HepG2 (cell line): ENCODE data around the gene POGK. TPM values are rescaled to one million over a fixed set of nuclear protein-coding genes. Genes with fewer than 3 reads are reported as not detected.

Experiments
- DBP ChIP-seq: sonication (generic); formaldehyde crosslinking; IDR thresholded peaks from 2 replicates; pipeline ENCODE4 v1.4.0; 2020; ENCODE audit warnings: missing genetic modification reagents; ENCODE audit errors: not compliant biosample characterization
- FOXA1 ChIP-seq, 2 experiments: fragments of 450-650 bp in 1 of 2; sonication (generic) in 1 of 2; formaldehyde crosslinking in 1 of 2; IDR thresholded peaks; 2 replicates each; pipeline versions ENCODE4 v1.4.0 to v1.6.1; 2016 to 2020; ENCODE audit warnings: missing genetic modification reagents in 1 of 2
- FOXO4 ChIP-seq: sonication (generic); formaldehyde crosslinking; conservative IDR thresholded peaks from 2 replicates; pipeline ENCODE4 v1.8.1; 2023; ENCODE audit warnings: missing genetic modification reagents
- GMEB2 ChIP-seq: IDR thresholded peaks from 2 replicates; pipeline ENCODE4 v1.6.1; 2016; ENCODE audit warnings: missing biosample characterization, missing genetic modification reagents, low read depth
- IRF2 ChIP-seq: IDR thresholded peaks from 2 replicates; pipeline ENCODE4 v1.6.1; 2018; ENCODE audit warnings: missing genetic modification reagents, missing compliant biosample characterization
- PAXIP1 ChIP-seq: sonication (generic); formaldehyde crosslinking; conservative IDR thresholded peaks from 2 replicates; pipeline ENCODE4 v1.4.0; 2020; ENCODE audit warnings: mild to moderate bottlenecking, missing genetic modification reagents, moderate library complexity
- RAD51 ChIP-seq: fragments of 450-650 bp; IDR thresholded peaks from 2 replicates; pipeline ENCODE4 v1.6.1; 2016; ENCODE audit warnings: borderline replicate concordance
- RFX5 ChIP-seq: IDR thresholded peaks from 2 replicates; pipeline ENCODE4 v1.6.1; 2011; ENCODE audit warnings: low read depth, low read length, improper control_type of control experiment
- RNF2 ChIP-seq: fragments of 450-650 bp; conservative IDR thresholded peaks from 2 replicates; pipeline ENCODE4 v1.6.1; 2016; ENCODE audit warnings: low read depth
- SATB2 ChIP-seq: sonication (generic); formaldehyde crosslinking; IDR thresholded peaks from 2 replicates; pipeline ENCODE4 v1.5.0; 2020; ENCODE audit warnings: missing genetic modification reagents
- SNAI1 ChIP-seq: sonication (generic); formaldehyde crosslinking; IDR thresholded peaks from 2 replicates; pipeline ENCODE4 v1.5.0; 2020; ENCODE audit warnings: mild to moderate bottlenecking, missing genetic modification reagents, borderline replicate concordance
- SYNCRIP ChIP-seq: fragments of 200-400 bp; formaldehyde crosslinking; IDR thresholded peaks from 2 replicates; pipeline ENCODE4 v1.6.1; 2018; ENCODE audit warnings: mild to moderate bottlenecking, low read depth, low read length; ENCODE audit not compliant: insufficient read depth
- ZFP36L2 ChIP-seq: sonication (generic); formaldehyde crosslinking; IDR thresholded peaks from 2 replicates; pipeline ENCODE4 v1.4.0; 2020; ENCODE audit warnings: missing genetic modification reagents
- ZNF30 ChIP-seq: sonication (generic); formaldehyde crosslinking; IDR thresholded peaks from 2 replicates; pipeline ENCODE4 v1.5.0; 2020; ENCODE audit warnings: mild to moderate bottlenecking, missing genetic modification reagents
- ZNF44 ChIP-seq: sonication (generic); formaldehyde crosslinking; IDR thresholded peaks from 2 replicates; pipeline ENCODE4 v1.5.1; 2020; ENCODE audit warnings: mild to moderate bottlenecking, missing genetic modification reagents
- ZNF580 ChIP-seq: IDR thresholded peaks from 2 replicates; pipeline ENCODE4 v1.6.1; 2016; ENCODE audit warnings: low read depth, borderline replicate concordance
- ZNF773 ChIP-seq: sonication (generic); formaldehyde crosslinking; IDR thresholded peaks from 2 replicates; pipeline ENCODE4 v1.4.0; 2020; ENCODE audit warnings: missing genetic modification reagents, borderline replicate concordance
- ZSCAN30 ChIP-seq: sonication (generic); formaldehyde crosslinking; IDR thresholded peaks from 2 replicates; pipeline ENCODE4 v1.5.0; 2020; ENCODE audit warnings: mild to moderate bottlenecking, missing genetic modification reagents
- polyA plus RNA-seq, 8 experiments: library from polyadenylated mRNA; depleted of rRNA in 3 of 8; stranded (reverse) in 7 of 8; unstranded in 1 of 8; fragments of >200 nt; fragmentation: Illumina TruSeq in 4 of 8; extraction: Trizol in 4 of 8; gene quantifications; 2 replicates each; pipeline versions ENCODE4 v1.2.1 to v1.2.3, GENCODE V29; 2011 to 2016; ENCODE audit warnings: low read depth in 4 of 8, missing spikeins in 1 of 8, mixed read lengths in 1 of 8; ENCODE audit not compliant: insufficient read depth in 1 of 8
- total RNA-seq, 5 experiments: library from RNA; depleted of rRNA; stranded (reverse); fragments of >200 nt; fragmentation: Illumina TruSeq; extraction: Trizol; gene quantifications; 2 replicates each; pipeline ENCODE4 v1.2.3, GENCODE V29; 2016; ENCODE audit warnings: low read depth in 1 of 5

Gene POGK
- total and polyA plus RNA-seq, 2 of the 13 experiments (the other 11 are each of a cell fraction or from before 2014, with no cell fraction given): 4.8 to 16.2 TPM

DNA sequence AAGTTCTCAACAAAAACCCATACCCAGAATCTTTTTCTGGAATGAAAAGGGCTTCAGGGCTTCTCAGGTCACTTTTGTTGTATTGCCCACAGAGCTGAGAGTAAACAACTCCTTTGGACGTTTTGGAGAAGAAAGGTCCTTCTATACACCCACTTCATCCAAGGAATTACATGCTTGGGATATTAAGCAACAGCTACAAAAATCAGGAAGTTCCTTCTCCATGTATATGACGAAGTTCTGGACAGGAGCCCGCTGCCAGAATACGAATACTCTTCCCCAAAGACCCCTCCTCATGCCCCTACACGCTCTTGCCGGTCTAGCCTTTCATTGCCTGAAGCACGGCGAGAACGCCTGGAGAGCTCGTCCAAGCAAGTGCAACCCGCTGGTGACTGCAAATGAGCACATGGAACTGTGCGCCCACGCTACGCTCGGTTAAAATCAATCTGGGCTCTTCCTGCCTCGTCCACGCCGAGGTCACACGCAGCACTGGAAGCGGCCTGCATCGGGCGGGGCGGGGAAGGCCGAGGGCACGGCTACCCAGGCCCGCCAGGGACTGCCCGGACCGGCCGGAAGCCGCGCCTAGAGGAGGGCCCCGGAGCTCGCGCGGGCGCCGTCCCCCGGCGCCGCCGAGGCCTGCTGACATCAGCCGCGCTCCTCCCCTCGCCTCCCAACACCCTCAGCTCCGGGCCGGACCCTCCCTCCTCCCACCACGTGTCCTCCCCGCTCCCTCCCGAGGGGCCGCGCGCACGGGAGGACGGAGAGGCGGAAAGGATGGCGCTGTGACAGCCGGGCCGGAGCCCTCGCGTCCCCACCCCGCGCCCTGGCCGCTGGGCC is at the start of gene POGK (continued):
- TF ChIP-seq GMEB2 (CRISPR knock-in tag) (no peak), ZNF44 (CRISPR knock-in tag) (0 out of 2 replicates have a peak, but pooled peaks have one; percentile 67), PAXIP1 (CRISPR knock-in tag) (peak; percentile 43), RAD51 (no peak), RNF2 (peak; percentile 96), DBP (CRISPR knock-in tag) (peak; percentile 56), ZNF30 (CRISPR knock-in tag) (0 out of 2 replicates have a peak, but pooled peaks have one; percentile 65), IRF2 (CRISPR knock-in tag) (peak; percentile 56), RFX5 (no peak), SATB2 (CRISPR knock-in tag) (peak; percentile 82; the same call in 1 of the 2 replicates), ZNF580 (CRISPR knock-in tag) (peak; percentile 82; the same call in 1 of the 2 replicates), ZFP36L2 (no peak), ZNF773 (CRISPR knock-in tag) (peak; percentile 95), SYNCRIP (no peak), ZSCAN30 (CRISPR knock-in tag) (peak; percentile 78; the same call in 1 of the 2 replicates), FOXA1 (IDR thresholded peaks at IDR 0.05) (no peak), FOXA1 (CRISPR knock-in tag; IDR thresholded peaks at IDR 0.05) (peak; percentile 14; the same call in 1 of the 2 replicates), FOXO4 (no peak), SNAI1 (no peak)
